HG02938 (cell line): ENCODE data around the gene STMP1.
"Not testable (repeated sequence)": the region's sequence is repeated elsewhere in the genome, so short reads cannot be mapped to it uniquely, and the experiment has no call there.

Experiments
- ATAC-seq: cut with Tn5 transposase; IDR thresholded peaks from one replicate; pipeline ENCODE4 v1.9.1; 2021; ENCODE audit warnings: mild to moderate bottlenecking, moderate library complexity; ENCODE audit not compliant: unreplicated experiment

The STMP1 gene

GRCh38 chr7:135662373-135663114 lies at the start of gene STMP1:
Gene STMP1 (plus strand): TSS chr7:135662514.
- ATAC-seq: peak; percentile 87

GRCh38 chr7:135616136-135616535 lies 46.2 kb upstream of the STMP1 start:
- no peak for ATAC-seq

GRCh38 chr7:135617781-135618180 lies 44.5 kb upstream of the STMP1 start:
- no peak for ATAC-seq

GRCh38 chr7:135618510-135618909 lies 43.8 kb upstream of the STMP1 start:
- ATAC-seq: no peak

DNA sequence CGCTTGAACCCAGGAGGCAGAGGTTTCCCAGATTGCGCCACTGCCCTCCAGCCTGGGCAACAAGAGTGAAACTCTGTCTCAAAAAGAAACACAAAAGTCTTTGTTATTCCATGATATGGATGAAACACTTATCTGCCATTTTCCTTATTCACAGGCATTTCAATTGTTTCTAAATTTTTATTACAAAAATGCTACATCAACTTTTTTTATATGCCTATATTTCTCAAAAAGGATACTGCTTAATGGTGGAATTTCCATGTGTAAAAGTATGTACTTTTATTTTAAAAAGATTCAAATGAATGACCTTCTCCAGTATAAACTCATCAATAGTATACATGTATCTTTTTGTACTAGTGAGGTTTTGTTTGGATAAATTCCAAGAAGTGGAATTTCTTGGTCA lies 41.9 kb upstream of the STMP1 start:
- no peak for ATAC-seq

DNA sequence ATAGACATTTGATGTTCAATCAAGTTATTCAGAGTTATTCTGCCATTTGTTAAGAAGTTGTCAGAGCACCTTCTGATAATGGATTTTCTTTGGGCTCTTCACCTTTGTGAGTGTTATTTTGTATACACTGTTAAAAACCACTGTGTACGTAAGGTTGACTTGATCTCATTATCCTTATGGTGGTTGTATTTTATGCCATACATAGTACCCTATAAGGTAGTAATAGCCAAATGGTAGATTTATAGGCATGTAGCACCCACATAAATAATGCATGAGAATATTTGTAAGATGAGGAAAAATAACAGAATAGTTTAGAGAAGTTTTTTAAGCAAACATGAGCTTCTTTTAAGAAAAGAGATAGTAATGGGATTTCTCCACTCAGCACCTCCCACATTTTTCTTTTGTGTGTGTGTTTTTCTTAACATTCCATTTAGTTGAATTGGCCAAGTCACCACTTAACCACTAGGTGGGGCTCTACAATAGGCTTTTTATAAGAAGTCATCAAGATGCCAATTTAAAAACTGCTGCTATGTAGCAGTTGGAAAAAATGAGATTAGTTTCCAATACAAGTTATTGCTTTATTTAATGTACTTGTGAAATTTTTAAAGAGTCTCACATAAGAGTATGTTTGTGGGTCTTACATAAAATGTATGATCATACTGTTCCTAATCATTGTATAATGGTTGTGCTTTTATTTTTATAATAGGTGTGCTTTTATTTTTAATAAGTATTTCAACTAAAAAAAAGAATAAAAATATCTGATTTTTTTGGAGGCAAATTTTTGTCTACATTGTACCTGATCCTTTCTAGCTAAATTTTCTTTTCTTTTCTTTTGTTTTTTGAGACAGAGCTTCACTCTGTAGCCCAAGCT lies 41.1 kb upstream of the STMP1 start:
- no peak for ATAC-seq

DNA sequence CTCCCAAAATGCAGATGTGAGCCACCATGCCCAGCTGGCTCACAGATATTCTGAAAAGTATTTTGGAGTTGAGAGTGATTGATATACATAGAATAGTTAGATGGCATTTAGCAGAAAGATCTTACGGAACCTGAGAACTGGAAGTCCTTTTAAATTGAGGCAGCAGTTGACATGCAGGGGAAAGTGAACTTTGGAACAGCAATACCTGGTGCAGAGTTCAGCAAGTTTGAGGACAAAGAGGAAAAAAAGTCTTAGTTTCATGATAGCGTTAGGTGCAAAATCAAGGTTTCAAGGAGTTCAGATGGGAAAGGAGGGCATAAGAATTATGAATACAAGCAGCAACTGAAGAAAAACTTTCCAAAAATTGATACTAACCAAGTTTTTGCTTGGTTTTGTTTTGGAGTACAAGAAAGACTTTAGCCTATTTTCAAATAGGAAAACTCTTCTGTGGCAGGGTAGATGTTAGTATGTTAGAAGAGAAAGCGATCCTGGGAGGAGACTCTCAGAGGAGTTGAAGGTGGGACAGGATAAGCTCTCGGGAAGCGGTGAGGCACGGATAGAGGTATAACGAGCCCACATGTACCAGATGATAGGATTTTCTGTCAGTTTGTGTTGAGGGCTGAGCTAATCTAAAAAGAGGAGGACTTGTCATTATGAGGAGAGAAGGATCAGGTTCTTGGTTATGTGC lies 28.0 kb upstream of the STMP1 start:
- no peak for ATAC-seq

- ATAC-seq: not testable (repeated sequence)
Measured at GRCh38 chr7:135639690-135640089, 22.6 kb upstream of the STMP1 start.

DNA sequence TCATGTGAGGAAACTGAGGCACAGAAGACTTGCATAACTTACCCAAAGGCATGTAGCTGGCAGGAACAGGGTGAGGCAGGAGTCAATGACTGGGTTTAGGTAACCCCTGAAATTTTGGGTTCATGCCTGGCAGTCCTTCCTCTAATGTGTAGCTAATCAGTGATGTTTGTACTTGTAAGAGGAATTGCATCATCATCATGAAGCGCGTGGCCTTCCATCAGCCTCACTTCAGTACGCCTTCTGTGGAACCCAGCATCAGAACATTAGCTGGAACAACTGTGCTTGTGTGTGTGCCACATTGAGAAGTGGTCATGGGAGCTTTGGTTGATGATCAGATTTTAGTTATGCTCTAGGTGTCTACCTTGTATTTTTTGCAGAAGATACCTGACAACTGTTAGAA lies 18.2 kb upstream of the STMP1 start:
- ATAC-seq: no peak

DNA sequence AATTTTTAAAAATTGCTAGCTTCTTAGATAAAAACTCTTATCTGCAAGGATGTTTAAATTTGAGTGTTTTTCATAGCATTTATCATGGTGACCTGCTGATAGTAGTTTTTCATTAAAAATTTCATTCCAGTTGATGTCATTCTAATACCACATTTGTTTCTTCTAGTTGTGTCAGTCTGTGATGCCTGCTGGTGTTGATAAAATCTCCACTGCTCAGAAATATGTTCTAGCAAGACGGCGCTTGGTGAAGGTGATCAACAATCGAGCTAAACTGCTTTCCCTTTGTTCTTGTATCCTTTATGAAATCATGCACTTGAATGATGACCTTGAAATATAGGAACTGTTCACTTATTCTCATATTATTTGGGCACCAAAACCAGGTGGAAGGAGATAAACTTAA lies 17.6 kb upstream of the STMP1 start:
- ATAC-seq: no peak

GRCh38 chr7:135645296-135645904 lies 16.9 kb upstream of the STMP1 start:
- no peak for ATAC-seq

DNA sequence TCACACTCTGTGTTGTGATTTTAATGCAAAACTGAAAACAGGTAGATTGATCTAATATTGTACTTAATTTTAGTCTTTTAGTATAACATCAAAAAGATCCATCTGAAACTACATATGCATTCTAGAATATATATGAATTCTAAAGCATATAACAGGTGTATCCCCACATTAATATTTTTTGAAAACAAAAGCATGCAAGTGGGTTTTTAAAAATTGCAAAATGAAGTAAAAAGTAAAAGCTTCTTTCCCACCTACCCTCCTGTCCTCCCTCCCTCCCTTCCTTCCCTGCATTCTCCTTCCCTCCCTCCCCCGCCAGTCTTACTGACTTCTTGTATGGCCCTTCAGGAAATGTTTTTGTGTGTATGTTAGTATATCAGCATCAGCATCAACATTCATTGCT lies 14.6 kb upstream of the STMP1 start:
- no peak for ATAC-seq

GRCh38 chr7:135648235-135648634 lies 14.1 kb upstream of the STMP1 start:
- no peak for ATAC-seq

DNA sequence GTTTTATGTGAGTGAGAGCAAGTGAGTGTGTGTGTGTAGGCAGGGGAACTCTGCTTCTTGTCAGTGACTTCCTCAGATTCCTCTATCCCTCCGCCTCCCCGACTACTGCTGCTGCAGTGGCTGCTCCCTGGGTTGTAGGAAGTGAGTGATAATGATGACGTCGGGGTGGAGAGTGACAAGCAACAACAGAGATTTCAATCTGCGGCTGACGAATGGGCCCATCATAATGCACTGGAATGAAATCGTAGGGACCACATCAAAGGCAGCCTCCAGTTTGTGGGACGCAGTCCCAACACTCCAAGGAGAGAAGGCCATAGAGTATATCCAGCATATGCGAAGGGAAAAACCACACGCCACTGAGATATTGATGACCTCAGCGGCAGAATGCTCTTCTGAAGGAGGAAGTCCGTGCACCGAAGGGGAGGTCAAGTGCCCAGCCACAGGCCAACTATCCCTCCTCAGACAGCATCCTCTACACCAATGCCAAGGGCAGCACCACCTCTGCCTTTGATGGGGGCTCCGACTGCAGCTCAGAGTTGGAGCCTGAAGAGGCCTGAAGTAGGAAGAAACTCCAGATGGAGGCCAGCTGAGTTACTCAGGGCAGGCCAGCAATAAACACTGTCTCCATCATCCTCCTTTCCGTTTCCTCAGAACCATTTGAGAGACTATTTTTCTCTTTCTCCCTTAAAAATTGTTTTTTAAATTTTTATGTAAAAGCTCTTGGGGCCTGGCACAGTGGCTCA lies 11.3 kb upstream of the STMP1 start:
- ATAC-seq: no peak

DNA sequence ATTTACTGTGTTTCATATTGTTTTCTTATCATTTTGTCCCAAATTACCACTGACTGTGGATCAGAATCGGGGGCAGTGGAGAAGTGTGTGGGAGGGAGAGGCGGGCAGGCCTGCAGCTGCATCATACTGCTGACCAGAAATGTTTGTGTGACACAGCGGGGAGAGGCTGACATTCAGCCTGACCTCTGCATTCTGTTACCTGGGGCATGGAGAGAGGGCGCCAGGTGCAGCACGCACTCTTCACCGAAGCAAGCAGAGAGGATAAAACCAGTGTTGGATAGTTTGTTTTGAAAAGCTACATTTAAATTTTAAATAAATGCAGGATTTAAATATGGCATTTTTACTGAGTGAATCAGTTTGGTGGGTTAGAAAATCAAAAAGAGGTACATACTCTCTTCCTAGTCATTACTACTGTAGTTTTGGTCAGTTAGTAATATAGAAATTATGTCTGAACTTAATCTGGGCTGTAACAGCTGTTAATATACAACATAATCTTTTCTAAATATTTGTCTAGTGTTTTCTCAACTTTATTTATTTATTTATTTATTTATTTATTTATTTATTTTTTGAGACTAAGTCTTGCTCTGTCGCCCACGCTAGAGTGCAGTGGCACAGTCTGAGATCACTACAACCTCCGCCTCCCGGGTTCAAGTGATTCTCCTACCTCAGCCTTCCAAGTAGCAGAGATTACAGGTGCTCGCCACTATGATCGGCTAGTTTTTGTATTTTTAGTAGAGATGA lies 8.8 kb upstream of the STMP1 start:
- ATAC-seq: no peak

DNA sequence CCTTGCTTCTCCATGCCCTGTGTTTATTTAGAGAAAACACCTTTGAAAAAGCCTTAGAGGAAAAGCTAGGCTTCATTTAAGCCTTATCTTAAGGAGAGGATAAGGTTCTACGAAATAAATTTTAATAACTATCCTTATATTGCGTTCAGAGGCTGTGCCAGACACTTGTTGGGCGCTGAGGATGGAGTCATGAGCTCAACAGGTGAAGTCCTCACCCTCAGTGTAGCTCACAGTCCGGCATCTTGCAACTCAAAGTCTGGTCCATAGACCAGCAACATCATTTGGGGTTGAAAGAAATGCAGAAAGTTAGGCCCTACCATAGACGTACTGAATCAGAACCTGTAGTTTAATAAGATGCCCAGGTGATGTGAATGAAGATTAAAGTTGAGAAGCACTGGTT lies 3.8 kb upstream of the STMP1 start:
- ATAC-seq: no peak

DNA sequence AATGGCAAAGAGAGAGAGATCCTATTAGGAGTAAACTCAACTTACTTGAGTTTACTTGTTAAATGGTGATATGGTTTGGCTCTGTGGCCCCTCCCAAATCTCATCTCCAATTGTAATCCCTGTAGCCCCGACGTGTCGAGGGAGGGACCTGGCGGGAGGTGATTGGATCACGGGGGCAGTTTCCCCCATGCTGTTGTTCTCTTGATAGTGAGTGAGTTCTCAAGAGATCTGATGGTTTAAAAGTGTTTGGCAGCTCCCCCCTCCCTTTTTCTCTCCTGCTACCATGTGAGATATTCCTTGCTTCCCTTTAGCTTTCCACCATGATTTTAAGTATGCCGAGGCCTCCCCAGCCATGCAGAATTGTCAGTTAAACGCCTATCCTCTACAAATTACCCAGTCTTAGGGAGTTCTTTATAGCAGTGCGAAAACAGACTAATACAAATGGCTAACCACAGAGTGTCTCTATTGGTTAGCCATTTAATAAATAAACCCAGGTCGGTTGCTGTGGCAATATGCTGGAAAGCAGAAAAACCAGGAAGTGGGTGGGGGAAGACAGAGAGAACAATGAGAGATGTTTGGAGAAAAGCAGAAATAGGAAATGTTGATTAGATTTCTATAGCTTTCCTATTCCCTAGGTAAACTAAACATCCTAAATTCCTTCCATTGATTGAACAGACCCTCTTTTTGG lies 3.0 kb upstream of the STMP1 start:
- ATAC-seq: no peak

GRCh38 chr7:135661311-135662122 lies 797 bp upstream of the STMP1 start:
- no peak for ATAC-seq

DNA sequence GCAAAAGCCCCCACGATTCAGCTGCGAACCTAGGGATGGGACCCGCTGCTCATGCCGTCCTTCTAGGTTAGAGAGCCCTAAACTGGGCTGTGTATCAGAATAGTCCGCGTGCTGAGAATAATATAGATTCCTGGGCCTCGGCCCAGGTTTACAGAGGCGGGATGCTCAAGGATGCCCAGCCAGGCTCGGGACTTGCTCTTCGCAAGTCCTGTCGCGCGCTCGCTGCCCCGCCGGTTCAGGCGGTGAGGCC lies 266 bp upstream of the STMP1 start:
- ATAC-seq: no peak
